ENCODE results near the gene FAM234A. TPM values are rescaled to one million over a fixed set of nuclear protein-coding genes. Genes with fewer than 3 reads are reported as not detected.

FAM234A gene
- total RNA-seq, 1 experiment from 2014 or later, result 94.9 TPM

DNA sequence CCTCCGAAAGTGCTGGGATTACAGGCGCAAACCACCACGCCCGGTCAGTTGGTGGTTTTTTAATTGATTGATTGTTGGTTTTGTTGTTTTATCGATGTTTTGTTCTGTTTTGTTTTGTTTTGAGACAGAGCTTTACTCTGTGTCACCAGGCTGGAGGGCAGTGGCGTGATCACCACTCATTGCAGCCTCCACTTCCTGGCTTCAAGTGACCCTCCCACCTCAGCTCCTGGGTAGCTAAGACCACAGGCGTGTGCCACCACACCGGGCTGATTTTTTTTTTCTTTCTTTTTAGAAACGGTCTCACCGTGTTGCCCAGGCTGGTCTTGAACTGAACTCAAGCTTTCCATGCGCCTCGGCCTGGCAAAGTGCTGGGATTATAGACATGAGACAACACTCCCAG, 12.4 kb downstream of the FAM234A start:
- no peak overlapping the region for H3T11ph ChIP-seq (ENCODE audit: low read length)
- H2BK120ac ChIP-seq (ENCODE audit: low read depth, low read length, poor library complexity, severe bottlenecking), result no peak overlapping the region
- Mint-ChIP-seq H3K36me3 (ENCODE audit: insufficient read depth in 1 of 3, low read depth in 3 of 3) (peaks cover 0 to 11% (median 10%) of the 10 kb centered on the region in 3 experiments; a peak in 4 of 7 replicates), H3K27me3 (ENCODE audit: low read depth) (no peaks in the 10 kb centered on the region), H3K27ac (peak overlapping the region in 2 of 3 experiments; percentile 20 to 63; a peak in 1 of 7 replicates), H3K4me3 (no peak overlapping the region), H3K9me3 (no peaks in the 10 kb centered on the region), H3K4me1 (peaks cover 0 to under 1% of the 10 kb centered on the region in 2 experiments; a peak in 2 of 4 replicates)
- no peak overlapping the region for H3K4ac ChIP-seq (ENCODE audit: low read depth, low read length)
- H2BK15ac ChIP-seq (ENCODE audit: low read depth, low read length), result no peak overlapping the region
- no peaks in the 10 kb centered on the region for H4K20me1 ChIP-seq (ENCODE audit: control insufficient read depth, insufficient read depth, insufficient read length)
- no peak overlapping the region for H4K8ac ChIP-seq (replicated peaks; ENCODE audit: insufficient read length, low read depth, low read length)
- no peak overlapping the region for H2BK5ac ChIP-seq (ENCODE audit: insufficient read length, low read length)
- no peak overlapping the region for H3K9ac ChIP-seq (ENCODE audit: extremely low read depth, insufficient read length, low read length)
- no peak overlapping the region for H3K14ac ChIP-seq (ENCODE audit: insufficient read depth, low read length)
- no peak overlapping the region for H2BK12ac ChIP-seq (ENCODE audit: insufficient read length, low read depth, low read length)
- no peaks in the 10 kb centered on the region for H3K9me3 ChIP-seq (ENCODE audit: control insufficient read depth, low read depth, low read length)
- WGBS (ENCODE audit: extremely low coverage, insufficient read length, low lambda C conversion rate), result no CpG with 5 or more reads among the region's 12 CpGs
- H2AFZ ChIP-seq (ENCODE audit: low read length), result no peak overlapping the region
- H4K5ac ChIP-seq (ENCODE audit: insufficient read length, low read depth, low read length), result no peak overlapping the region
- H3K27me3 ChIP-seq (ENCODE audit: insufficient read depth, low read length), result no peaks in the 10 kb centered on the region
- no peak overlapping the region for H2BK20ac ChIP-seq (ENCODE audit: low read depth, low read length, poor library complexity, severe bottlenecking)
- no peak overlapping the region for H3K4me2 ChIP-seq (ENCODE audit: insufficient read depth, insufficient read length, low read length)
- H4K91ac ChIP-seq (ENCODE audit: insufficient read length, low read depth, low read length), result no peak overlapping the region
- DNase-seq, result no peak
- no peaks in the 10 kb centered on the region for H3K4me1 ChIP-seq (ENCODE audit: insufficient read depth, low read length)
- no peak overlapping the region for H3K27ac ChIP-seq (ENCODE audit: insufficient read length, low read depth, low read length)
- TF ChIP-seq, protein P1, sequence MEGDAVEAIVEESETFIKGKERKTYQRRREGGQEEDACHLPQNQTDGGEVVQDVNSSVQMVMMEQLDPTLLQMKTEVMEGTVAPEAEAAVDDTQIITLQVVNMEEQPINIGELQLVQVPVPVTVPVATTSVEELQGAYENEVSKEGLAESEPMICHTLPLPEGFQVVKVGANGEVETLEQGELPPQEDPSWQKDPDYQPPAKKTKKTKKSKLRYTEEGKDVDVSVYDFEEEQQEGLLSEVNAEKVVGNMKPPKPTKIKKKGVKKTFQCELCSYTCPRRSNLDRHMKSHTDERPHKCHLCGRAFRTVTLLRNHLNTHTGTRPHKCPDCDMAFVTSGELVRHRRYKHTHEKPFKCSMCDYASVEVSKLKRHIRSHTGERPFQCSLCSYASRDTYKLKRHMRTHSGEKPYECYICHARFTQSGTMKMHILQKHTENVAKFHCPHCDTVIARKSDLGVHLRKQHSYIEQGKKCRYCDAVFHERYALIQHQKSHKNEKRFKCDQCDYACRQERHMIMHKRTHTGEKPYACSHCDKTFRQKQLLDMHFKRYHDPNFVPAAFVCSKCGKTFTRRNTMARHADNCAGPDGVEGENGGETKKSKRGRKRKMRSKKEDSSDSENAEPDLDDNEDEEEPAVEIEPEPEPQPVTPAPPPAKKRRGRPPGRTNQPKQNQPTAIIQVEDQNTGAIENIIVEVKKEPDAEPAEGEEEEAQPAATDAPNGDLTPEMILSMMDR (conservative IDR thresholded peaks at IDR 0.05), result no peak
- H3K79me1 ChIP-seq (ENCODE audit: insufficient read depth, low read depth, low read length, poor library complexity, severe bottlenecking), result peaks cover 8% of the 10 kb centered on the region
- no peaks in the 10 kb centered on the region; the same call in 1 of the 2 replicates for H3K79me2 ChIP-seq (ENCODE audit: insufficient read depth, low read length)
- no peak overlapping the region for H3K23ac ChIP-seq (ENCODE audit: insufficient read length, low read depth, low read length)
- H3K56ac ChIP-seq (ENCODE audit: insufficient read length, low read depth, low read length), result no peak overlapping the region
- H3K23me2 ChIP-seq (ENCODE audit: insufficient read length, low read depth, low read length, poor library complexity, severe bottlenecking), result no peaks in the 10 kb centered on the region
- H3K18ac ChIP-seq (ENCODE audit: insufficient read length, low read depth, low read length), result no peak overlapping the region
- H2AK5ac ChIP-seq (ENCODE audit: insufficient read length, low read length), result no peak overlapping the region

Measured in H9 (cell line).